ENCODE measurements around the gene ZNF629.

Gene ZNF629

GRCh38 chr16:30769379-30770089, 17.5 kb downstream of the ZNF629 start:
- no peak for ATAC-seq (replicated peaks; ENCODE audit: extremely low read depth, poor library complexity, severe bottlenecking)
- H3K27ac Mint-ChIP-seq (ENCODE audit: low read depth): no peak overlapping the region
- no peak overlapping the region for H3K4me3 Mint-ChIP-seq
- H3K4me1 Mint-ChIP-seq: peaks cover 47% of the 10 kb centered on the region
- H3K9me3 Mint-ChIP-seq: no peaks in the 10 kb centered on the region
- DNase-seq (ENCODE audit: low spot score in 2 of 2): no peak
- no peaks in the 10 kb centered on the region for H3K27me3 Mint-ChIP-seq
- peaks cover 57% of the 10 kb centered on the region for H3K36me3 Mint-ChIP-seq (ENCODE audit: insufficient read depth)

DNA sequence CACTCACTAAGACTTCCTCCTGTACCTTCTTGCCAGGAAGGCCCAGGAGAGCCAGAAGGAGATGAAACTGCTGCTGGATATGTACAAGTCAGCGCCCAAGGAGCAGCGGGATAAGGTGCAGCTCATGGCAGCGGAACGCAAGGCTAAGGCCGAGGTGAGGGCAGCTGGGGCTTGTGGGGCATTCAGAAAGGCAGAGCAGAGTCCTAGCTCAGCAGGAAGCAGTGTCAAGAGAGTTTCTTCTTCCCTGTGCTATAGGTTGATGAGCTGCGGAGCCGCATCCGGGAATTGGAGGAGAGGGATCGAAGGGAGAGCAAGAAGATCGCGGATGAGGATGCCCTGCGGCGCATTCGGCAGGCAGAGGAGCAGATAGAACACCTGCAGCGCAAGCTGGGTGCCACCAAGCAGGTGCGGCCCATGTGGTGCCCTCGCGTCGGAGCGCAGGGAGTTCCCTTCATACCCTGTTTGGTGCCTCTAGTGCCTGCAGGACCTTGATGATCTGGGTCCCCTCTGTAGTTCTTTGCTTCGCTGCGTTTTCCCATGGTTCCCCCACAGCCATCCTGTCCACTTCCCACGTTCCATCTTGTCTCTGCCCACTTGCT, 18.3 kb downstream of the ZNF629 start:
- Mint-ChIP-seq H3K27ac (ENCODE audit: low read depth) (peak overlapping the region; percentile 75), H3K27me3 (no peaks in the 10 kb centered on the region), H3K4me1 (peaks cover 48% of the 10 kb centered on the region), H3K4me3 (no peak overlapping the region), H3K9me3 (no peaks in the 10 kb centered on the region), H3K36me3 (ENCODE audit: insufficient read depth) (peaks cover 56% of the 10 kb centered on the region)
- no peak for DNase-seq (ENCODE audit: low spot score in 2 of 2)
- ATAC-seq (replicated peaks; ENCODE audit: extremely low read depth, poor library complexity, severe bottlenecking): no peak

DNA sequence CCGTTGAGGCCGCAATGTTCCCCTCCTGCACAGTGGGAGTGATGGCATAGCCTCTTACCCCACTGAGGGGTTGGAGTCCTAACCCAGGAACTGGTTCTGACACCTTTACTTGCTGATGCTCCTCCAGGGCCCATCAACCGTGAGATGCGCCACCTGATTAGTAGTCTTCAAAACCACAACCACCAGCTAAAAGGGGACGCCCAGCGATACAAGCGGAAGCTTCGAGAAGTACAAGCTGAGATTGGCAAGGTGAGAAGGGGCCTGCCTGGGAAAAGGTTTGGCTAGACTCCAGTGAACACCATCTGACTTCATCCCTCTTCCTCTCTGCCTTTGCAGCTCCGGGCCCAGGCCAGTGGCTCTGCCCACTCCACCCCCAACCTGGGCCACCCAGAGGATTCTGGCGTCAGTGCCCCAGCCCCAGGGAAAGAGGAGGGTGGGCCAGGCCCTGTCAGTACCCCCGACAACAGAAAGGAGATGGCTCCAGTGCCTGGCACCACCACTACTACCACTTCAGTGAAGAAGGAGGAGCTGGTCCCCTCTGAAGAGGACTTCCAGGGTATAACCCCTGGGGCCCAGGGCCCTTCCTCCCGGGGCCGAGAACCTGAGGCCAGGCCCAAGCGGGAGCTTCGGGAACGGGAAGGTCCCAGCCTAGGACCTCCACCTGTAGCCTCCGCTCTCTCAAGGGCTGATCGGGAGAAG, 19.1 kb downstream of the ZNF629 start:
- peaks cover 58% of the 10 kb centered on the region for H3K36me3 Mint-ChIP-seq (ENCODE audit: insufficient read depth)
- DNase-seq (ENCODE audit: low spot score in 2 of 2) (peak in 1 of 2 donors; percentile 74), ATAC-seq (replicated peaks; ENCODE audit: extremely low read depth, poor library complexity, severe bottlenecking) (peak; percentile 99)
- peak overlapping the region; percentile 75 for H3K27ac Mint-ChIP-seq (ENCODE audit: low read depth)
- peaks cover 50% of the 10 kb centered on the region for H3K4me1 Mint-ChIP-seq
- H3K27me3 Mint-ChIP-seq: no peaks in the 10 kb centered on the region
- H3K4me3 Mint-ChIP-seq: peak overlapping the region; percentile 38
- H3K9me3 Mint-ChIP-seq: no peaks in the 10 kb centered on the region

- H3K27me3 Mint-ChIP-seq: no peaks in the 10 kb centered on the region
- no peaks in the 10 kb centered on the region for H3K9me3 Mint-ChIP-seq
- peaks cover 45% of the 10 kb centered on the region for H3K4me1 Mint-ChIP-seq
- H3K36me3 Mint-ChIP-seq (ENCODE audit: insufficient read depth): peaks cover 56% of the 10 kb centered on the region
- peak overlapping the region; percentile 39 for H3K27ac Mint-ChIP-seq (ENCODE audit: low read depth)
- ATAC-seq (replicated peaks; ENCODE audit: extremely low read depth, poor library complexity, severe bottlenecking): no peak
- no peak for DNase-seq (ENCODE audit: low spot score in 2 of 2)
- peak overlapping the region; percentile 4 for H3K4me3 Mint-ChIP-seq
Measured at GRCh38 chr16:30766933-30767284, 20.1 kb downstream of the ZNF629 start.

- Mint-ChIP-seq H3K4me3 (no peak overlapping the region), H3K27ac (ENCODE audit: low read depth) (peak overlapping the region; percentile 39), H3K27me3 (no peaks in the 10 kb centered on the region), H3K9me3 (no peaks in the 10 kb centered on the region), H3K4me1 (peaks cover 45% of the 10 kb centered on the region), H3K36me3 (ENCODE audit: insufficient read depth) (peaks cover 58% of the 10 kb centered on the region)
- ATAC-seq (replicated peaks; ENCODE audit: extremely low read depth, poor library complexity, severe bottlenecking): no peak
- DNase-seq (ENCODE audit: low spot score in 2 of 2): no peak
Measured at GRCh38 chr16:30766206-30766932, 20.6 kb downstream of the ZNF629 start.

GRCh38 chr16:30764816-30765465, 22.1 kb downstream of the ZNF629 start:
- Mint-ChIP-seq H3K27ac (ENCODE audit: low read depth) (no peak overlapping the region), H3K9me3 (no peaks in the 10 kb centered on the region), H3K27me3 (no peaks in the 10 kb centered on the region), H3K4me1 (peaks cover 55% of the 10 kb centered on the region), H3K36me3 (ENCODE audit: insufficient read depth) (peaks cover 55% of the 10 kb centered on the region), H3K4me3 (no peak overlapping the region)
- DNase-seq (ENCODE audit: low spot score in 2 of 2) (no peak), ATAC-seq (replicated peaks; ENCODE audit: extremely low read depth, poor library complexity, severe bottlenecking) (no peak)

GRCh38 chr16:30764086-30764485, 22.9 kb downstream of the ZNF629 start:
- Mint-ChIP-seq H3K36me3 (ENCODE audit: insufficient read depth) (peaks cover 48% of the 10 kb centered on the region), H3K4me1 (peaks cover 51% of the 10 kb centered on the region), H3K4me3 (peak overlapping the region; percentile 92), H3K27me3 (no peaks in the 10 kb centered on the region), H3K9me3 (no peaks in the 10 kb centered on the region), H3K27ac (ENCODE audit: low read depth) (no peak overlapping the region)
- ATAC-seq (replicated peaks; ENCODE audit: extremely low read depth, poor library complexity, severe bottlenecking) (no peak), DNase-seq (ENCODE audit: low spot score in 2 of 2) (no peak)

- H3K9me3 Mint-ChIP-seq: no peaks in the 10 kb centered on the region
- peak overlapping the region; percentile 90 for H3K27ac Mint-ChIP-seq (ENCODE audit: low read depth)
- DNase-seq (ENCODE audit: low spot score in 2 of 2): no peak
- peaks cover 38% of the 10 kb centered on the region for H3K36me3 Mint-ChIP-seq (ENCODE audit: insufficient read depth)
- no peaks in the 10 kb centered on the region for H3K27me3 Mint-ChIP-seq
- no peak for ATAC-seq (replicated peaks; ENCODE audit: extremely low read depth, poor library complexity, severe bottlenecking)
- peaks cover 42% of the 10 kb centered on the region for H3K4me1 Mint-ChIP-seq
- H3K4me3 Mint-ChIP-seq: peak overlapping the region; percentile 92
Measured at GRCh38 chr16:30762991-30763725, 23.8 kb downstream of the ZNF629 start.

GRCh38 chr16:30761928-30762902, 24.8 kb downstream of the ZNF629 start, which contains the start of the genes CFAP119 and RNF40:
Gene CFAP119, minus strand, starts transcription at chr16:30762062. Its CDS starts 314 bp downstream, at chr16:30761748.
Gene RNF40, plus strand, starts transcription at chr16:30762322. Its CDS starts 224 bp downstream, at chr16:30762546.
- ATAC-seq (replicated peaks; ENCODE audit: extremely low read depth, poor library complexity, severe bottlenecking): peak; percentile 91
- H3K27ac Mint-ChIP-seq (ENCODE audit: low read depth): peak within 1 kb of the TSS; percentile 90
- H3K36me3 Mint-ChIP-seq (ENCODE audit: insufficient read depth): peaks cover 31% of the 10 kb centered on the region
- H3K4me1 Mint-ChIP-seq: peaks cover 32% of the 10 kb centered on the region
- peak within 1 kb of the TSS; percentile 92 for H3K4me3 Mint-ChIP-seq
- H3K27me3 Mint-ChIP-seq: no peaks in the 10 kb centered on the region
- DNase-seq (ENCODE audit: low spot score in 2 of 2): peak; percentile 79 to 82
- no peaks in the 10 kb centered on the region for H3K9me3 Mint-ChIP-seq

DNA sequence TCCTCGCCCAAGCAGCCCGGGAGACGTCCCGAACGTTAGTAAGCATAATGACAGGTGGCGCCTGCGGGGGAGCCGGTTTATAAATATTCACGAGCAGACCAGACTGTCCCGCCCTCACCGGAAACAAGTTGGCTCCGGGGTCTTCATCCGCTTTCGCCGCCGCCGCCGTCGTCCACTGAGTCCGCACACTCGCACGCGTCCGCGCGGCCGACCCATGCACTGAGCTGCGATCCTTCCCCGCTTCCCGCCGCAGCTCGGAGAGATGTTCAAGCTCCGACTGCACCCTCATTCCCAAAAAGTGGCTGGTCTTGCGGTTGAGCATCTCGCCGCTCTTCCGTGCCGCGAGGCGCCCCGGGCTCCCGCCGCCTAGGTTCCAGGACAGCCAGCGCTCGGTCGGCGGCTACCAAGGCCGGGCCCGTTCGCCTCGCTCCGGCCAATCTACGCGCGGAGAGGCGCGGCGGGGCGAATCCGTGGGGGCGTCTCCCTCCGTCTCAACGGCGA, 25.5 kb downstream of the ZNF629 start:
- ATAC-seq (replicated peaks; ENCODE audit: extremely low read depth, poor library complexity, severe bottlenecking): peak; percentile 44
- peak overlapping the region; percentile 92 for H3K4me3 Mint-ChIP-seq
- H3K4me1 Mint-ChIP-seq: peaks cover 25% of the 10 kb centered on the region
- H3K27ac Mint-ChIP-seq (ENCODE audit: low read depth): peak overlapping the region; percentile 90
- H3K36me3 Mint-ChIP-seq (ENCODE audit: insufficient read depth): peaks cover 27% of the 10 kb centered on the region
- H3K9me3 Mint-ChIP-seq: no peaks in the 10 kb centered on the region
- no peaks in the 10 kb centered on the region for H3K27me3 Mint-ChIP-seq
- DNase-seq (ENCODE audit: low spot score in 2 of 2): no peak
